HG03196 (cell line): ENCODE measurements around the gene AKAP7.
"Not testable (repeated sequence)": the region's sequence is repeated elsewhere in the genome, so short reads cannot be mapped to it uniquely, and the experiment has no call there.

Experiments
- ATAC-seq: cut with Tn5 transposase; IDR thresholded peaks from one replicate; pipeline ENCODE4 v1.9.1; 2021; ENCODE audit not compliant: unreplicated experiment

The AKAP7 gene

DNA sequence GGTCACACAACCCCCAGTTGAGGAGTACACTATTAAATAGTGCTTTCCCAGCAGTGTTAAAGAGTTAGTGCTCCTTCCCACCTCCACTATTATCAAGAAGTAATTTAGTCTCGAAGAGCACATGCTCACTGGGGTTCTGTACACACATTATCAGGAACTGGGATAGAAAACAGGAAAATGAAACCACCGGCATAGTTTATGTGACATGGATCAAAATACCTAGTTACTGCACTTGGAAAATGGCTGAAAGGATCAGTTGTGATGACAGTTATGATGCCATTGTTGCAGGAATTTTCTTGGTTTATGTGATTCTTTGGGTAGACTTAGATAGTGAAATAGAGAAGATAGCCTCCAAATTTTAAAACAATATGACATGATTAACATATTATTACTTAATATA, 152.9 kb downstream of the AKAP7 start:
- no peak for ATAC-seq

- no peak for ATAC-seq
Measured at GRCh38 chr6:131290955-131291354, 155.7 kb downstream of the AKAP7 start.

- no peak for ATAC-seq
Measured at GRCh38 chr6:131292145-131292938, 157.1 kb downstream of the AKAP7 start.

- ATAC-seq = no peak
Measured at GRCh38 chr6:131293472-131293911, 158.2 kb downstream of the AKAP7 start.

DNA sequence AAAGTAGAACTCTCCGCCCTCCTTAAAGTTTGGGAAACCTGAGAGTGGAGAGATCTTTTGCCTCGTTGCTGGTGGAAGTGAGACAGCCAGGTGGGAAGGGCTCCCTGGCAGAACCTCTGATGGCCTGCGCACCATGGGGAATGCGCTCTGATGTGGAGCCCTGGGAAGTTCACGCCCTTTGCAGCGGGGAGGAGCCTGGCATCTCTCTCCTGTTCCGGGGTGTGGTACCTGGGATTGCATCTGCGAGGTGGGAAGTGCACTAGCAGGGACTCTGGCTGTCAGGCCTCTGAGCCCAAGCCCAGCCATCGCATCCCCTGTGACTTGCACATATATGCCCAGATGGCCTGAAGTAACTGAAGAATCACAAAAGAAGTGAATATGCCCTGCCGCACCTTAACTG, 159.8 kb downstream of the AKAP7 start:
- ATAC-seq = no peak

- not testable (repeated sequence) for ATAC-seq
Measured at GRCh38 chr6:131300826-131301225, 165.6 kb downstream of the AKAP7 start.

- ATAC-seq = no peak
Measured at GRCh38 chr6:131303338-131303930, 168.2 kb downstream of the AKAP7 start.

DNA sequence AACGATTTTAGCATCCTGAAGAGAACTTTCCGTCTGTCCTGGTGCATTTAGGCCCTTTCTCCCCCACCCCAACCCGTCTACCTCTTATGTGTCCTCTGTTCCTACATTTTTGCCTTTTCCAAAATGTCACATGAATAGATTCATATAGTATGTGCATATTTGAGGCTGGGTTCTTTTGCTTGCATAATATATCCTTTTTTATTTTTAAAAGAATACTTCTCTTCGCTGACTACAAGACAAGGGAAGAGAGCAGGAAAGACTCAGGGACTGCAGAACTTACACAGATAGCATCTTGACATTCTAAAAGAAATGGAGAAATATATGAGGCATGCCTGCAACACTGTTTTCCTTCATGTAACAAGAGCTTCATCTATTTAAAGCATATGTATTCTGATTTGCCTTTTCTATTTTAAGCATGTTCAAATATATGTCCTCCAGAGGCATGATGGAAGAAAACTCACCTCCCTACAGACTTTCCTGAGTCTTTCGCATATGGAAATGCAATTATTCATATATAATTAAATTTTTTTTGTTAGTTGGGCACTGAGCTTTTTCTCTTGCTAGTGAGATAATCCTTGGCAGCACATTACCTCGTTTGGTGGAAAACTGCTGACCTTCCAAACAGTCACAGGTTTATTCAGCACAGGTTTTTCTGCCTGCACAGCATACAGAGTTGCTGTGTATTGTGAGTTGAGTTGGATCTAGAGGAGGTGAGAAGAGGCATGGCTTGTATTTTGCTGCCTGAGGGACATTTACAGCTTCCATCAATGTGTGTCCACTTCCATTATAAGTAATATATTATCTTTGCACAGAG, 170.0 kb downstream of the AKAP7 start:
- ATAC-seq = no peak

- ATAC-seq = no peak
Measured at GRCh38 chr6:131309437-131309836, 174.2 kb downstream of the AKAP7 start.

GRCh38 chr6:131314838-131315237, 179.6 kb downstream of the AKAP7 start:
- ATAC-seq = no peak

- ATAC-seq = no peak
Measured at GRCh38 chr6:131316654-131317053, 181.4 kb downstream of the AKAP7 start.

- no peak for ATAC-seq
Measured at GRCh38 chr6:131317516-131317915, 182.2 kb downstream of the AKAP7 start.

DNA sequence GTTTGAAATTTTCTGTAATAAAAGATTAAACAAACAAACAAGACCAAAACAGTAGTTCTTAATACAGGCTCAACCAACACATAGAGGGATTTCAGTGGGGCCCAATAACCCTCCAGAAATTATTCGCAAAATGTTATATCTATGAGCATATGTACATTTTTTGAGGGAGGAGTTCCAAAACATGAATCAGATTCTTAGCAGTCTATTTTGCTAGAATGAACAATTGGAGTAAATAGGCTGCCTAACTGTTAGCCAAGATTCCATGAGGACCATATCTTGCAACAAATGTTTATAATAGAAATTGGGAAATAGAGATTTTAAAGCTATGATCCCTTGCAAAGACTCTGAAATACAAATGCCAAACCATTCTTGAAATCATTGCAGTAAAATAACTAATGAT, 186.3 kb downstream of the AKAP7 start:
- no peak for ATAC-seq

DNA sequence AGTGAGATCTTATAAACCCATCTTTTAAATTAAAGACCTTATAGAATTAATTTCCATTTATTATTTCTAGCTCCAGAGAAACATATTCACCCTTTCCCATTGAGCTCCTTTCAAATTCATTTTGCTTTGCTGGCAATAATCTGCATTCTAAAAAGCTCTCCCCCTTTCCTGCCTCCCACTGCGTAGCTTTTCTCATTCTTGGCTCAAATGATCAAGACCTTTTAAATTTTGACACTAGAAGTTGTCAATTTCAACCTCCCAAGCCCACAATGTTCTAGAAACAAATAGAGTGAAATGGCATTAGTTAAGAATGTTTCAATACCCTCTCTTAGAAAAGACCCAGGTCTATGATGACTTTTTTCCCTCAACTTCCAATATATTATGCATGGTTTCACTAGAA, 186.9 kb downstream of the AKAP7 start:
- no peak for ATAC-seq

- not testable (repeated sequence) for ATAC-seq
Measured at GRCh38 chr6:131325669-131326068, 190.4 kb downstream of the AKAP7 start.

DNA sequence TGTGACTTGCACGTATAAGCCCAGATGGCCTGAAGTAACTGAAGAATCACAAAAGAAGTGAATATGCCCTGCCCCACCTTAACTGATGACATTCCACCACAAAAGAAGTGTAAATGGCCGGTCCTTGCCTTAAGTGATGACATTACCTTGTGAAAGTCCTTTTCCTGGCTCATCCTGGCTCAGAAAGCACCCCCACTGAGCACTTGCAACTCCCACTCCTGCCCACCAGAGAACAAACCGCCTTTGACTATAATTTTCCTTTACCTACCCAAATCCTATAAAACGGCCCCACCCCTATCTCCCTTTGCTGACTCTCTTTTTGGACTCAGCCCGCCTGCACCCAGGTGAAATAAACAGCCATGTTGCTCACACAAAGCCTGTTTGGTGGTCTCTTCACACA, 193.5 kb downstream of the AKAP7 start:
- not testable (repeated sequence) for ATAC-seq

GRCh38 chr6:131331151-131331550, 195.9 kb downstream of the AKAP7 start:
- no peak for ATAC-seq

- no peak for ATAC-seq
Measured at GRCh38 chr6:131331873-131332781, 196.9 kb downstream of the AKAP7 start.
